ENCODE data around the gene ACE2. TPM values are rescaled to one million over a fixed set of nuclear protein-coding genes. Genes with fewer than 3 reads are reported as not detected.
A peak's percentile ranks its signal among the peaks of the same experiment; 100 is the strongest.

Gene ACE2
- polyA plus RNA-seq, 3 donors from 2014 or later: not detected

DNA sequence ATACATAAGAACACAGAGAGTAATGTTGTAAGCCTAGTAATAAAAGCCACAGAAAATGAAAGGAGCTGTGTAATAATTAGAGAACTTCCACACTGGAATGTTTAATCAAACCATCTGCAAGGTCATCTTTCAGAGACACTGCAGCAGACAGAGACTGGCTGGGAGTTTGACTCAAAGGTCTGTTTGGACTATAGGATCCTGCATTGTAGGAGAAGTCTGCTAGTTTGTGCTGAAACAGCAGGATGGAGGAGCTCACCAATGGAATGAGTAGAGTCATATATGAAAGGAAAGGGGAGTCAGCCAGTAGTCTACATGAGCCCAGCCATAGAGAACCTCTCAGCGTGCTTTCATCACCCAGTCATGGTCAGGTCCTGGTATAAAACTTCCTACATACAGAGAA lies 4.5 kb upstream of the ACE2 start:
- H3K27ac Mint-ChIP-seq: no peak overlapping the region
- no peak for DNase-seq
- H3K36me3 Mint-ChIP-seq: no peaks in the 10 kb centered on the region
- no peaks in the 10 kb centered on the region for H3K4me1 Mint-ChIP-seq
- H3K9me3 Mint-ChIP-seq: peaks cover 0 to 2% (median 0%) of the 10 kb centered on the region in 6 donors
- peaks cover 0 to 14% (median 5%) of the 10 kb centered on the region in 3 donors for H3K27me3 Mint-ChIP-seq (ENCODE audit: low read depth in 3 of 3)
- H3K4me3 Mint-ChIP-seq: no peak overlapping the region

DNA sequence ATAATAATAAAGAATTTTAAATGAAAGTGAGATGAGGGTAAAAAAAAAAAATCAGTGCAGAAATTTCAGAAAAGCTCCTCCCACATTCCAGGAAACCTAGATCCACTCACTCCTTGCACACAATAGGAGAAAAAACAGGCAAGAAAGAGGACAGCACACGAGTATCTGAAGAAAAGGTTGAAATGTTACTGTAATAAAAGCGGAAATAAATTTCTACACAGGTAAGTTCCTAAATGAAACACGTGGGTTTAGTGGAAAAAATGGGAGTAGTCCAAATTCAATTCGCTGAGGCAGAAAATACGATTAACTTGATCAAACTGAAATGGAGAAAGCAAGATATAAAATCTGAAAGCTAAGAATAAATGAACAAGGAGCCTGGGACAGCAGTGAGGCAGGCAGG lies 2.0 kb upstream of the ACE2 start:
- H3K27me3 Mint-ChIP-seq (ENCODE audit: low read depth in 3 of 3): peaks cover 0 to 12% (median 5%) of the 10 kb centered on the region in 3 donors
- H3K36me3 Mint-ChIP-seq: no peaks in the 10 kb centered on the region
- no peaks in the 10 kb centered on the region for H3K4me1 Mint-ChIP-seq
- no peak overlapping the region for H3K4me3 Mint-ChIP-seq
- no peak overlapping the region for H3K27ac Mint-ChIP-seq
- peaks cover 0 to 2% (median 0%) of the 10 kb centered on the region in 6 donors for H3K9me3 Mint-ChIP-seq
- no peak for DNase-seq

- H3K27me3 Mint-ChIP-seq (ENCODE audit: low read depth in 3 of 3): peaks cover 0 to 10% (median 3%) of the 10 kb centered on the region in 3 donors
- peaks cover 0 to 2% (median 0%) of the 10 kb centered on the region in 6 donors for H3K9me3 Mint-ChIP-seq
- H3K36me3 Mint-ChIP-seq: no peaks in the 10 kb centered on the region
- no peaks in the 10 kb centered on the region for H3K4me1 Mint-ChIP-seq
- no peak for DNase-seq
- H3K4me3 Mint-ChIP-seq: no peak overlapping the region
- H3K27ac Mint-ChIP-seq: no peak overlapping the region
Observed at GRCh38 chrX:15601932-15602331, 1.2 kb upstream of the ACE2 start.

DNA sequence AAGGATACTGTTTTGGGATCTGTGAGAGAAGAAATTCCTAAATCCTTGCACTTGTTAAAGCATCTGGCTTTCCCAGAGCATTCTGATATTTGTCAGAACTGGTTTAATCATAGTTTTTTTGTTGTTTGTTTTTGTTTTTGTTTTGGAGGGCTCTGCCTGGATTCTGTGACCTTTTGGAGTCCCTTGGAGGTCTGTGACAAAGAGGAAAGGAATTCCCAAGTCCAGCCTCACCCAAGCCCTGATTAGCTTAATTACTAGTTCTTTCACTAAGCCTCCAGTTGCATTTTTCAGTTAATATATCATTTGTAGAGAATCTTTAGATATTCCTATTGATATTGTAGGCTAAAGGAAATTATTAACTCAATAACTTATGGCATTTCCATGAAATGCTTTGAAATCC lies 711 bp downstream of the ACE2 start:
- Mint-ChIP-seq H3K36me3 (no peaks in the 10 kb centered on the region), H3K27ac (no peak overlapping the region), H3K9me3 (peaks cover 0 to 2% (median 0%) of the 10 kb centered on the region in 6 donors), H3K4me3 (no peak overlapping the region), H3K4me1 (no peaks in the 10 kb centered on the region), H3K27me3 (ENCODE audit: low read depth in 3 of 3) (peaks cover 0 to 20% (median 2%) of the 10 kb centered on the region in 3 donors)
- no peak for DNase-seq

DNA sequence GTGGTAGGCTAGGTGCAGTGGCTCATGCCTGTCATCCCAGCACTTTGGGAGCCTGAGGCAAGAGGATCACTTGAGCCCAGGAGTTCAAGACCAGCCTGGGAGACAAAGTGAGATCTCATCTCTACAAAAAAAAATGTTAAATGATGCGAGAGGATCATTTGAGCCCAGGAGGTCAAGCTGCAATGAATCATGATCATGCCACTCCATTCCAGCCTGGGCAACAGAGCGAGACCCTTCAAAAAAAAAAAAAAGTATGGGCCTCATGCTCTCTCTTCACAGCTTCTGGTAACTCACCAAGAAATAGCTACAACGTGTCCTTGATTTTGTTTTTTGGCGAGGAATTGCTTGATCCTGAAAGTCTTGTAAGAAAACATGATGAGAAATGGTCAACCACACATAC lies 1.3 kb downstream of the ACE2 start:
- Mint-ChIP-seq H3K27ac (no peak overlapping the region), H3K27me3 (ENCODE audit: low read depth in 3 of 3) (peaks cover 0 to 19% (median 2%) of the 10 kb centered on the region in 3 donors), H3K36me3 (no peaks in the 10 kb centered on the region), H3K4me1 (no peaks in the 10 kb centered on the region), H3K4me3 (no peak overlapping the region), H3K9me3 (peaks cover 0 to 2% (median 0%) of the 10 kb centered on the region in 6 donors)
- no peak for DNase-seq

GRCh38 chrX:15598026-15598425 lies 2.7 kb downstream of the ACE2 start:
- no peaks in the 10 kb centered on the region for H3K36me3 Mint-ChIP-seq
- H3K4me1 Mint-ChIP-seq: no peaks in the 10 kb centered on the region
- no peak for DNase-seq
- H3K4me3 Mint-ChIP-seq: no peak overlapping the region
- peaks cover 0 to 19% (median 0%) of the 10 kb centered on the region in 3 donors for H3K27me3 Mint-ChIP-seq (ENCODE audit: low read depth in 3 of 3)
- H3K27ac Mint-ChIP-seq: no peak overlapping the region
- peaks cover 0 to 5% (median 0%) of the 10 kb centered on the region in 6 donors for H3K9me3 Mint-ChIP-seq

DNA sequence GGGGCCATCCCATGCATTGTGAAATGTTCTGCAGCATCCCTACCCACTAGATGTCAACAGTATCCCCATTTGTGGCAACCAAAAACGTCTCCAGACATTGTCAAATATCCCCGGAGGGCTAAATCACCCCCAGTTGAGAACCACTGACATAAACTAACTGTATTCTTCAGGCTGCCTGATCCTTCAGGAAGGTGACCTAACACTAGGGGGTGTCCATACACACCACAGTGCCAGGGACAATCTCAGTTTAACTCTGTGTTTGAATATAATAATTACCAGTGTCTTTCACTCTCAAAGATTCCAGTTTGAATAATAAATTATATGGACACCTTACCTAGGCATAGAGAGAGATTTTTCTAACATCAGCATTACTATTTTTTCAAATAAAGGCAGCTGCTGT lies 6.4 kb downstream of the ACE2 start:
- DNase-seq: no peak
- H3K9me3 Mint-ChIP-seq: peaks cover 0 to 2% (median 0%) of the 10 kb centered on the region in 6 donors
- no peaks in the 10 kb centered on the region for H3K4me1 Mint-ChIP-seq
- H3K4me3 Mint-ChIP-seq: no peak overlapping the region
- H3K27ac Mint-ChIP-seq: no peak overlapping the region
- no peaks in the 10 kb centered on the region for H3K36me3 Mint-ChIP-seq
- peaks cover 2 to 26% (median 6%) of the 10 kb centered on the region in 3 donors for H3K27me3 Mint-ChIP-seq (ENCODE audit: low read depth in 3 of 3)

GRCh38 chrX:15579778-15580747 lies 20.7 kb downstream of the ACE2 start:
- Mint-ChIP-seq H3K4me3 (no peak overlapping the region), H3K36me3 (no peaks in the 10 kb centered on the region), H3K4me1 (no peaks in the 10 kb centered on the region), H3K9me3 (peaks cover 0 to 2% (median 0%) of the 10 kb centered on the region in 6 donors), H3K27me3 (ENCODE audit: low read depth in 3 of 3) (peaks cover 4 to 8% (median 6%) of the 10 kb centered on the region in 3 donors), H3K27ac (no peak overlapping the region)
- DNase-seq: no peak

- no peak overlapping the region for H3K4me3 Mint-ChIP-seq
- no peak for DNase-seq
- H3K27ac Mint-ChIP-seq: no peak overlapping the region
- H3K36me3 Mint-ChIP-seq: no peaks in the 10 kb centered on the region
- H3K9me3 Mint-ChIP-seq: peaks cover 0 to 2% (median 0%) of the 10 kb centered on the region in 6 donors
- H3K4me1 Mint-ChIP-seq: no peaks in the 10 kb centered on the region
- H3K27me3 Mint-ChIP-seq (ENCODE audit: low read depth in 3 of 3): peaks cover 4 to 7% (median 4%) of the 10 kb centered on the region in 3 donors
Observed at GRCh38 chrX:15576019-15576418, 24.7 kb downstream of the ACE2 start.

- no peak overlapping the region for H3K4me3 Mint-ChIP-seq
- H3K27me3 Mint-ChIP-seq (ENCODE audit: low read depth in 3 of 3): peaks cover 0 to 7% (median 4%) of the 10 kb centered on the region in 3 donors
- no peaks in the 10 kb centered on the region for H3K9me3 Mint-ChIP-seq
- no peak for DNase-seq
- no peaks in the 10 kb centered on the region for H3K36me3 Mint-ChIP-seq
- H3K27ac Mint-ChIP-seq: no peak overlapping the region
- no peaks in the 10 kb centered on the region for H3K4me1 Mint-ChIP-seq
Observed at GRCh38 chrX:15574017-15574416, 26.7 kb downstream of the ACE2 start.

- H3K4me3 Mint-ChIP-seq: no peak overlapping the region
- no peak overlapping the region for H3K27ac Mint-ChIP-seq
- H3K36me3 Mint-ChIP-seq: no peaks in the 10 kb centered on the region
- peaks cover 1 to 8% (median 2%) of the 10 kb centered on the region in 3 donors for H3K27me3 Mint-ChIP-seq (ENCODE audit: low read depth in 3 of 3)
- peaks cover 0 to 1% (median 0%) of the 10 kb centered on the region in 6 donors for H3K9me3 Mint-ChIP-seq
- no peaks in the 10 kb centered on the region for H3K4me1 Mint-ChIP-seq
- no peak for DNase-seq
Observed at GRCh38 chrX:15570145-15570544, 30.6 kb downstream of the ACE2 start.

GRCh38 chrX:15567886-15568616 lies 32.7 kb downstream of the ACE2 start:
- DNase-seq: no peak
- no peaks in the 10 kb centered on the region for H3K4me1 Mint-ChIP-seq
- peaks cover 1 to 5% (median 2%) of the 10 kb centered on the region in 3 donors for H3K27me3 Mint-ChIP-seq (ENCODE audit: low read depth in 3 of 3)
- H3K27ac Mint-ChIP-seq: no peak overlapping the region
- H3K4me3 Mint-ChIP-seq: no peak overlapping the region
- no peaks in the 10 kb centered on the region for H3K36me3 Mint-ChIP-seq
- H3K9me3 Mint-ChIP-seq: peaks cover 0 to 1% (median 0%) of the 10 kb centered on the region in 6 donors

DNA sequence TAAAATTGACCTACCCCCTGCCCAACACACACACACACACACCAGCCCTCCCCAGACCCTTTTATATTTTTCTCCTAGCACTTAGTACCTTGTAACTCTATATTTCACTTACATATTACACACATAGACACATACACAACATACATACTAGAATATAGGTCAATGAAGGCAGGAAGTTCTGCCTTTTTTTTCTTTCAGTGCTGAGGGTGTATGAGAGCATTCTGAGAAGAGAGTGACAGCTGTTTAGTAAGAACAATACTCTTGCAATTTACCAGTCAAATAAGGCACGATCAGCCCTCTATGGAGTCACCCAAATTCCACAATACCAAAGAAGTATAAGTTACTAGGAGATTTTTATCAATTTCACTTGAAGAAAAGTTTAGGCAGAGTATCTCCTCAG lies 33.5 kb downstream of the ACE2 start:
- peak overlapping the region in 2 of 6 donors; percentile 13 to 53 for H3K27ac Mint-ChIP-seq
- H3K27me3 Mint-ChIP-seq (ENCODE audit: low read depth in 3 of 3): peaks cover 0 to 3% (median 2%) of the 10 kb centered on the region in 3 donors
- H3K4me1 Mint-ChIP-seq: no peaks in the 10 kb centered on the region
- H3K9me3 Mint-ChIP-seq: peaks cover 0 to 1% (median 0%) of the 10 kb centered on the region in 6 donors
- DNase-seq: no peak
- peak overlapping the region in 1 of 5 donors; percentile 51 for H3K4me3 Mint-ChIP-seq
- H3K36me3 Mint-ChIP-seq: no peaks in the 10 kb centered on the region

DNA sequence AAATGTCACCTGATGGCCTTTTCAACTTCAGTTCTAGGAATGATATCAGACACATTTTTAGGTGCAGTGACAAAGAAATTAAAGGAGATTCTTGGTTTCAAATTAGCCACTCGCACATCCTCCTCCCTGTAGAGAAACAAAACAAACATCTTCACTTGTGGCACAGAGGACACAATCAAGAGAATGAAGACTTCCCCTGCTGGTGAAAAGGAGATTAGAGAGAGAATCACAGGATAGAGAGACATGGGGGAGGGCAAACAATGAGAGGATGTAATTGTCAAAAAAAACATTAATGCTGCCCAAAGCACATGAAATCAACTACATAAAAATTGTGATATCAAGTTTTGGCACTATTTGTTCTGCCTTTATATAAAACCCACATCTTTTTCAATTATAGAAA lies 34.5 kb downstream of the ACE2 start:
- Mint-ChIP-seq H3K4me1 (no peaks in the 10 kb centered on the region), H3K27ac (no peak overlapping the region), H3K4me3 (no peak overlapping the region), H3K36me3 (no peaks in the 10 kb centered on the region), H3K27me3 (ENCODE audit: low read depth in 3 of 3) (peaks cover 0 to 3% (median 2%) of the 10 kb centered on the region in 3 donors), H3K9me3 (peaks cover 0 to 4% (median 0%) of the 10 kb centered on the region in 6 donors)
- DNase-seq: no peak
